GM12874 (cell line): ENCODE results near the gene NUAK1.

Experiments used
- TF ChIP-seq, protein P1 (sequence below): IDR thresholded peaks from 2 replicates; pipeline ENCODE4 v1.5.1; 2011; ENCODE audit warnings: low read depth, mild to moderate bottlenecking, control low read depth, low read length, moderate library complexity; ENCODE audit not compliant: insufficient read depth

NUAK1 gene

DNA sequence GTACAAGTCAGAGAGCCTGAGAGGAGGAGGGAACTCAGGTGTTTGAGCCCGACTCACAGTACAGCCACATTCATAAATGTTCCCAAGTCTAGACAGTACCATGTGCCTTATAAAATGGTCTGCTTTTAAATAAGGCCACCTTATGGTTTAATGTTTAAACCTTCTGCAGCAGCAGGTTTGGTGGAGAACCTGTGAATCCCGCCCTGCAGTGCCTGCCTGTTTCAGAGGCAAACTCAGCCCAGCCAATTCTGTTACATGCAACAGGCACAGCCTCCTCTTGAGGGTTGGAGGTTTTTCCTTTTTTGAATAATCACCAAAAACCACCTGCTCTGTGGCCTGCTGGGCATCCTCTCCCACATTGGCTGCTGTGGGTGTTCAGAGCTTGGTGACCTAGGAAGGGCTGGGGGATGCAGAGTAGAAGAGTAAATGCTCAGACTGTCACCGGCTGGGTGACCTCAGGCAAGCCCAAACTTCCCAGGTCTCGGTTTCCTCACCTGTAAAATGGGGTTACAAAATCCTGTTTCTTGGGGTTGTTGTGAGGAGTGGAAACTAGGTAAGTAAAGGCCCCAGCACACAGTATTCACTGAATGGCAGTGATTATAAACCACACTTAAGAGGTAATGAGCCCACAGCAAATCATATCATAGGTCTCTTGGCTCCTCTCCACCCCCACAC lies 28.0 kb downstream of the NUAK1 start:
- TF ChIP-seq, protein P1, sequence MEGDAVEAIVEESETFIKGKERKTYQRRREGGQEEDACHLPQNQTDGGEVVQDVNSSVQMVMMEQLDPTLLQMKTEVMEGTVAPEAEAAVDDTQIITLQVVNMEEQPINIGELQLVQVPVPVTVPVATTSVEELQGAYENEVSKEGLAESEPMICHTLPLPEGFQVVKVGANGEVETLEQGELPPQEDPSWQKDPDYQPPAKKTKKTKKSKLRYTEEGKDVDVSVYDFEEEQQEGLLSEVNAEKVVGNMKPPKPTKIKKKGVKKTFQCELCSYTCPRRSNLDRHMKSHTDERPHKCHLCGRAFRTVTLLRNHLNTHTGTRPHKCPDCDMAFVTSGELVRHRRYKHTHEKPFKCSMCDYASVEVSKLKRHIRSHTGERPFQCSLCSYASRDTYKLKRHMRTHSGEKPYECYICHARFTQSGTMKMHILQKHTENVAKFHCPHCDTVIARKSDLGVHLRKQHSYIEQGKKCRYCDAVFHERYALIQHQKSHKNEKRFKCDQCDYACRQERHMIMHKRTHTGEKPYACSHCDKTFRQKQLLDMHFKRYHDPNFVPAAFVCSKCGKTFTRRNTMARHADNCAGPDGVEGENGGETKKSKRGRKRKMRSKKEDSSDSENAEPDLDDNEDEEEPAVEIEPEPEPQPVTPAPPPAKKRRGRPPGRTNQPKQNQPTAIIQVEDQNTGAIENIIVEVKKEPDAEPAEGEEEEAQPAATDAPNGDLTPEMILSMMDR, result no peak

DNA sequence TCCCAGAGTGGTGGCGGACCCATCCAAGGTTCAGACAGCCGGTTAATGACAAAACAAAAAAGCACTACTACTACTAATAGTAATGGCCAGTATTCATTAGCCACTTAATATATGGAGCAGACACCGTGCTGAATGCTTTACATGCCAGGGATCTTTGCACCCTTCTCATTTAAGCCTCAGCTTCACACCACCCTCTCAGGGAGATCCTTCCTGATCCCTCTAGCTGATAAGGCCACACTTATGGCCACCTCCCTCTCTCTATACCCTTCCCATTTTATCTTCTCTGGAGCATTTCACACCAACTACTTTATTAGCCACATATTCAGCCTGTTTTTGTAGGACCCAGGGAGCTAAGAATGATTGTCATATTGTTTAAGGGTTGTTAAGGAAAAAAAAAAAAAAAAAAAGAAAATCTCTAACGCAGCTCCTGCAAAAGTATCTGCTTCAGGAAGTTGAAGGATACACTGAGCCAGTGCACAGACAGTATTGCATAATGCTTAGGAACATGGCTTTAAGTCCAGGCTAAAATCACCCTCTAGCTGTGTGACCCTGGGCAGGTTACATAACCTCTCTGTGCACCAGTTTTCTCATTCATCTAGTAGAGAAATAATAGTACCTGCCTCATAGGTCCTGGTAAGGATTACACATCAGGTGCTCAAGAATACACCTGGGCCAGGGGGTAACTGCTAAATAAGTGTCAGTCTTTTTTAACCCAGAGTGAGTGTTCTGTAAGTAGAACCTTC lies 29.4 kb downstream of the NUAK1 start:
- TF ChIP-seq, protein P1, result no peak

DNA sequence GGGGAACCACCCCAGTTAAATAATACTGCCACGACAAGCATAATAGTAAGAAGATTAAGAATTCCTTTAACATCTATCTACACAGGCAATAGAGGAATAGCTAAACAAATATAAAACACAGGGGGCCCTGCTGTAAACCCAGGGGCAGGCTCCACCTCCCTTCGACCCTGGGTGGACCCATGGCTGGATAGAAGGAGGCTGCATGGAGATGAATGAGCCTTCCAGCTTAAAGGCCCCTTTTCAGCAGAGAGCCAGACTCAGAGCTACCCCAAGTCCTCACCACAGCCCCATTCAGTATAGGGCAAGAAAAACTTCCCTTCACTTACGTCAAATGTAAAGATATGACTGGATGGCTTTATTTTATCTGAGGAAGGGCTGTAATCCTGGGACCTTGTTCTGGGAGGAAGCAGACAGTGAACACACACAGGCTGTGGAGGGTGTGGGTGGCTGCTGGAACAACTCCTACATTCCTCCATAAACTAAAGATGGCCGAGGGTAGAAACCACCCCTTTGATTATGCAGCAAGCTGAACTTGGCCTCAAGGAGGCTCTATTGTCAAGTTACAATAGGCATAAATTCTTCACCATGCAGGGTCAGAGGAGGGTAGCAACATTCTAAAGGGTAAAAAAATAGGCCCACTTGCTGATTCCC lies 30.4 kb downstream of the NUAK1 start:
- TF ChIP-seq, protein P1, result no peak

DNA sequence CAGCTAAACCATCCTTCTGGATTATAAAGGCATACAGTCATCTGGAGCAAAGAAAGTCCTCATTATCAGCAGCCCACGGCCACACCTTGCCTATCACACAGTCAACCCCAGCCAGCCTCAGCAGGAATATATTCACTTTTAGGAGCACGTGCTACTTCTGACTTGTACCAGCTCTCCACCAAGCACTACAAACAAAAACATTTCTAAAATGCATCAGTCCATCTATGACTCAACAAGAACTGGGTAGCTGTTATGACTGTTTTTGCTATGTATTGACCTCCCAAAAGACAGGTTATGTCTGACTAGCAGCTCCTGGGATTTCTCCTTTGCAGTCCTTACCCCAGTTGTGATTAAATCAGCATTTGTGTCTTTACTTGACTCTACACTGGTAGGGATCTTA lies 31.2 kb downstream of the NUAK1 start:
- TF ChIP-seq, protein P1, result no peak

DNA sequence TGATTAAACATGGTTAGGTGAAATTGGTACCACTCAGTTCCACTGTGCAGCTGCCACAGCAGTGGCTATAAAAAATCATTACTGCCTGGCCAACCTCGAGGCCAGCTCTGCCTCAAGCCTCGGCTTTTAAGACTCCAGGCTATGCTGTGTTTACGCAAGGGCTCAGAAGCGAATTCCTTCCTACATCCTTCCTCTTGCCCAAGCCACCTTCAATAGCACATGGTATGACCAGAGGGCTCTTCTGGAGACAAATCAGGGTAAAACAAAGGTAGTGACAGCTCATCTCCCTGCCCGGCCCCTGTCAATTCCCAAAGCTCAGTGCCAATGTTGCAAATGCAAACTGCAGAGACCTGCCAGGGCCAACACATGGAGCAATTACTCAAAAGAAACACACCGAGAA lies 31.9 kb downstream of the NUAK1 start:
- TF ChIP-seq, protein P1, result no peak

DNA sequence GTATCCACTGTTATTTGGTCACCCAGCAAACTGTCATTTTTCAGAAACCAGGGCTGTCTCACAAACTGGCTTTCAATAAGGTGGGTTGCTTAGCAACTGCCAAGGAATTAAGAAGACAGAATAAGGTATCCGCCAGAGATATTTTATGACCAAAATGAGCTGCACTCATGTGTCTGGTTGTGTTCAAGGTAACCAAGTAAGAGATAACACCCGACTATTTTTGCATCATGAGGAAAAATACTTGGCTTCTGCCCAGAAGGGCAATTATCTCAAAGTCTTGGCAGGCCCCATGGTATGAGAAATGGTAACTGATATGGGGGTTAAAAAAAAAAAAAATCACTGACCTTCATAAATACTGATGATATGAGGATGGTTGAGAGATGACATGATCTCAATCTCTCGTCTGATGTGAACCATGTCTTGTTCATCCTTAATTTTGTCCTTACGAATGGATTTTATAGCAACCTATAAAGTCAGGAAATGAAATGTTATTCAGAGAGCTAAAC lies 32.6 kb downstream of the NUAK1 start:
- TF ChIP-seq, protein P1, result no peak

DNA sequence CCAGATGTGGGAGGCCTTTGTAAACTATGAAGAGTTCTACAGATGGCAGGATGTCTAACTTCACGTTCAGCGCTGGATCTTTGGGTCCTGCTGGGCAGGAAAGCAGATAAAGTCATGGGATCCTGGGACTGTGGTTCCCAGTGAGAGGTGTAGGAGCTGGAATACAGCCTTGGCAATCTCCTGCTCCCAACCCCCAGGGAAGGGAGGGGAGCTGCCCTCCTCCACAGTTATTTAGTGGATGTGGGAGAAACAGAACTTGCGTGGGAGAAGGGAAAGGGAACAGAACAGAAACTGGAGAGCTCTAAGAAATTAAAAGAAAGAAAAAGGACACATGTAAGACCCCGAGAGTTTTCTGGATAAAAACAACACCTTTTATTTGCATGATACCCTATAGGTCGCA lies 37.0 kb downstream of the NUAK1 start:
- TF ChIP-seq, protein P1, result no peak
